ENCODE measurements around the gene MN1. TPM values are rescaled to one million over a fixed set of nuclear protein-coding genes. Genes with fewer than 3 reads are reported as not detected.

Gene MN1
- total RNA-seq (2014; rRNA removed), result 0.11 and 0.51 TPM in 2 replicates
- 0.80 TPM for polyA plus RNA-seq (2012)

DNA sequence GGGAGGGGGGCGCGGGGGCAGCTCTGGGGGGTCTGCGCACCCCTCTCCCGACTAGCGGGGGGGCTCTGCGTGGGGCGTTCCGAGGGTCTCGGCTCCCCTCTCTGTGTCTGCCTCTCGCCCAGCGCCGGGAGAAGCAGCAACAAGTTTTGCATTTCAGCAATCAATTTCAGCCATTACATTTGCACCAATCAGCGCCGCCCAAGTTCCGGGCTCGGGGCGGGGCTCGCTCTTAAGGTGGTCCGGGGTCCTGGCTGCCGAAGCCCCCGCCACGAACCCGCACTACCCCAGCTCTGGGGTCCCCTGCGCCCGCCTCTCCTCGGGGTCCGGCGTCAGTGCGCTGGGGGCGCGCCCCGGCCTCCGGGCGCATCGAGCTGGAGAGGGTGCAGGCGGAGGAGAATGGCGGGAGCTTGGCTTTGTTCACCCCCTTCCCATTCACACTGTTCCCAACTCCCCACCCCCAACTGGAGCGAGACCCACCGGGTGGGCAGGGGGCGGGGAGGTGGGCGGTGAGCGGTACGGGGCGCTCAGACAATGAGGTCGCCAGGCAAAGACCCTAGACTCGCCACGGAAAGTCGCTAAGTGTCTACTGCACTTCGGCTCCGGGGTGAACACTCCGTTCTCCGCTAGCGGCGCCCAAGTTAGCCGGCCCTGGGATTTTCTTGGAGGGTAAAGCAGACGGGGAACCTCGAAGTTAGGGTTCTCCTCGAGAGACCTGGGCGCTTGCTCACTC lies at the start of gene MN1:
Gene MN1 (minus strand): TSS at position 141 of the 730 bp plus-strand sequence. CDS start 1,213 bp downstream, outside the sequence.
- DNase-seq (ENCODE audit: low read depth), result peak; percentile 22

DNA sequence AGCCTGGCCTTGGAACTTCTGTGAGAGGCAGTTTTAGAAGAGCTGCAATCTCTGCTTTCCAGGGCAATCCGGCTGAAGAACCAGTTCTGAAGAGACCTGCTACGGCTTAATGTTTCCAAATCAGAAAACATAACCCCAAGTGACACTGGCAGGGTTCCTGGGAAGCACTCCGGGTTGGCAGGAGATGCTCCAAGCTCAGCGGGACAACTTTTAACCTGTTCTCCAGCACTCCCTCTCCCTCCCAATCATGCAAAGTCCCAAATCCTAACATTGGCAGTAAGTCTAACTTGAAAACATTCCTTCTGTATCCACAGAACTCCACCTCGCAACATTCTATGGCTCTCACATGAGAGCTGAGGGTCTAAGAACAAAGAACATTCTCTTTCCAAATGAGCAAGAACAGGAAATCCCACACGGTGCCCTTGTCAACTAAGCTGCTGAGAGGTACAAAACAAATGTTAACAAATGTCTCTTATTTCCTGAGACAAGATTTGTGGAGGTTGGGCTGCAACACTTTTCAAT lies 48.5 kb upstream of the MN1 start:
- no peak for DNase-seq (ENCODE audit: low read depth)

- DNase-seq (ENCODE audit: low read depth), result no peak
These were observed 46.4 kb upstream of the MN1 start for GRCh38 chr22:27848005-27848404.

- no peak for DNase-seq (ENCODE audit: low read depth)
These were observed 45.4 kb upstream of the MN1 start for GRCh38 chr22:27846910-27847309.

DNA sequence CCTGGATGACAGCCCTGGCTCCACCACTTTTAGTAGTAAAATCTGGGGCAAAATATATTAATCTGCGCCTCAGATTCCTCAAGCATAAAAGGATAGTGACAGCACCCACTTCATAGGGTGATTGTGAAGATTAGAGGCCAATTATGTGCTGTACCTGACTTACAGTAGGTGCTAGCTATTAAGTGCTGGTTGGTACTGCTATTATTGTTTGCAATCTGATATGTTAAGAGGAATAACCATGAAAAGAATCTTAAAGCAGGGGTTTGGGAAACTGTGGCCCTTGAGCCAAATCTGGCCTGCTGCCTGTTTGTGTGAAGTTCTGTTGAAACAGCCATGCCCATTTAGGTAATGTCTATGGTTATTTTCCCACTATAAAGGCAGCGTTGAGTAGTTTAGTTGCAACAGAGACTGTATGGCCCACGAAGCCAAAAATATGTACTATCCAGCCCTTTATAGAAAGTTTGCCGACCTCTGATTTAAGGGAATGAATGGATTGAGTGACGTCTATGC lies 44.7 kb upstream of the MN1 start:
- DNase-seq (ENCODE audit: low read depth), result no peak

DNA sequence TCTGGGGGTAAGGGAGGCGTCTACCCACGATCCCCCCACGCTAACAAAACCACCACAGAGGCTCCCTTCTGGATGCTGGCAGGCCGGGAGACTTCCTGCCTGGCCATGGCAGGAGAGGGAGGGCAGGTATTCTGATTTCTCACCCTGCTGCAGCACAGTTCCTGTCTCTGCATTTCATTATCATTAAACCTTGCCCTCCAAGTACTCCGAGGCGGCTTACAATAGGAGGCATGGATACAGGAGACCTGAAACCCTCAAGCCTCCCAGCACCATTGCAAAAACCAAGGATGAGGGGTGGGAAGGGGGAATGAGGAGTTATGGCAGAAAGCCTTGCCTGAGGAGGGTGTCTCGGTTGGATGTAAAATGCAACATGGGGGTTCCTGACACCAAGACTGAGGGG lies 44.1 kb upstream of the MN1 start:
- no peak for DNase-seq (ENCODE audit: low read depth)

DNA sequence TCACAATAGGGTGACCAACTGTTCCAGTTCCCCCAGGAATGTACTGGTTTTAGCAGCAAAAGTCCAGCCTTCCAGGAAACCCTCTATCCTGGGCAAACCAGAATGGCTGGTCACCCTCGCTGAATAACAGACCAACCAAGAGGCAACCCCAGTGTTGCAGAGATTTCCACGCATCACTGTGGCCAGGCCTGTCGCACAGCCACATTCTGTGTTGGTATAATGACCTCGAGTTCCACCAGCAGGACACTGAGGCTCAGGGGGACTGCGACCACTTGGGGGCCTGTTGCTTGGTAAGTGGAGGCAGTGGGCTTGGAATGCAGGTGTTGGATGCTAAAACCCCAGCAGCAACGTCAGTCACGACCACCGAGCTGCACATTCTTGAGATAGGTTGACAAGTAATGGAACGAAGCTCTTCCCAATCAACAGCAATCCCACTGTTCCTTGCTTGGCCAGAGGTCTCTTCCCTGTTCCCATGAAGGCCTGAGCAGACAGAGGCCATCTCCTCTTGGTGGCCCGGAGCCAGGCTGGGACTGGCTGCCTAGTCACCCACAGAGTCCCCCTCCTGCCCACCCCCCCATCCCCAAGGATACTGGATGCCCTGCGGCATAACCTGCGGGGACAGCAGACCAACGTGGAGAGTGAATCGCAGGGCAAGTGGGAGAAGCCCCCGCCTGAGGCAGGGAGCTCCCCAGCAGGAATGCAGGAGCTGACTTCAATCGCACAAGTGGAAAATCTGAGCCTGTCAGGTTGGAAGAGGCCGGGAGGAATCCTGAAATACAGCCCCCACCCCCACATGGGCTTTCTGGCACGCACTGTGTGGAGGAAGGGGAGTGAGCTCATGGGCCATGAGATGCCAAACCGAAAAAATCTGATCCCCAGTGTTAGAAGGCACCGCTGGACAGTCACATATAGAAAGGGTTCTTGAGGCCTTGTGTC lies 43.4 kb upstream of the MN1 start:
- DNase-seq (ENCODE audit: low read depth), result no peak

DNA sequence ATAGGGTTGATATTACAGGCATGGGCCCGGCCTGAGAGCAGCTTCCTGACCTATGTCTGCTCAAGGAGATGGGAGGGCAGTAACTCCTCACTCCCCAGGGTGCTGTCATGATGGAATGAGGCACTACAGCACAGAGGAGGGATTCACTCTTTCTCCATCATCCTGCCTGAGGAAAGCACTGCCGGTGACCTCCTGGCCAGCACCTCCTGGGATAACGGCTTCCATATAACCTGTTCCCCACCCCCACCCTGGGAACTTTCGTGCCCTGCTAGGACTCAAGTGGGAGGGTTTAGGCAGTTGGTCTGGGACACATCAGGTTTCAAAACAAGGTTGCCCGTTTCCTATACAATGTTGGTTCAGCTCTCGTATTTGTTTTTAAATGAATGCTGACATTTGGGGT lies 42.7 kb upstream of the MN1 start:
- no peak for DNase-seq (ENCODE audit: low read depth)

DNA sequence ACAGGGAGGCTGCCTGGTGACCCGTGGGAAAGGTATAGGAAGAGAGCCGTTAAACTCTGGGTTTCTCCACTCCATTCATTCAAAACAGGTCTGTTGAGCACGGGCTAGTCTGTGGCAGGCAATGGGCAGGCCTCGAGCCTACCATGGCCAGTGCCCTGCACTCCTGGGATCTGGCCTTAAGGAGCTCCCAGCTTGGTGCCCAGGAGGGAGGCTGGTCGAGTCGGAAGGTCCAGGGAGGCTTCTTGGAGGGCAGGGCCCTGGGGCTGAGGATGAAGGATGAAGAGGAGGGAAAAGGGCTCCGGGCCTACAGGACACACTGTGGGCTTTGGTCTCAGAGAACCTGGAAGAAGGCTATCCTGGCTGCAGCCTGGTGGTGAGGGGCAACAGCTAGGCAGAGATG lies 41.9 kb upstream of the MN1 start:
- DNase-seq (ENCODE audit: low read depth), result no peak

DNA sequence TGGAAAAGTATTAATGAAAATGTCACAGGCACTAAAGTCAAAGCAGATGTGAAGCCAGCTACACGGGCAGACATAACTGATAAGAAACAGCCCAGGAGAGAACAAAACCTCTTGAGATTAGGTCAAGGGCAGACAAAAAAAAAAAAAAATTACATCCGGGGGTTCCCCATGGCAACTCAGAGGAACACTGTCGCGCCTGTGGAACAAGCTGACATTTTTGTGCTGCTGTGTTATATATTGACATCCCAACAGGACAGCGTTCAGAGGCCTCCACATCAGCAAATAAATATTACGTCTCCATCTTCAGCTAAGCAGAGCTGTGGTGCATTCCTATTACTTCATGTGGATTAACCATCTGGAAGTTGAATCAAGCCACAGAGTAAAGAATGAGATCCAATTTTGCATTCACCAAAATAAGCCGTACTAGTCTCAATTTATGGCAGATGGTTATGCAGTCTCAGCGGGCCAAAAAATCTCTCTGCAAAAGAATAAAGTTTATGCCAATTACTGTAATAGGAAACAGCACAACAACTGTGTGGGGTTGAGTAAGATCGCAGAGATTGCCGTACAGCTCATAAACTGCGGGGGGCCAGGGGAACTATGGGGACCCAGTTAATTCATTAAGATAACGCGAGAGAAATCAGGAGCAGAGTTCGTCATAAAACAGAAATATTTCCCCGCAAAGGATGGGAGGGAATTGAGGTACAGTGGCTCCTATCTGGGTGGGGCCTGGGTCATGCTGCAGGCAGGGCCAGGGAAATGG lies 41.3 kb upstream of the MN1 start:
- no peak for DNase-seq (ENCODE audit: low read depth)

DNA sequence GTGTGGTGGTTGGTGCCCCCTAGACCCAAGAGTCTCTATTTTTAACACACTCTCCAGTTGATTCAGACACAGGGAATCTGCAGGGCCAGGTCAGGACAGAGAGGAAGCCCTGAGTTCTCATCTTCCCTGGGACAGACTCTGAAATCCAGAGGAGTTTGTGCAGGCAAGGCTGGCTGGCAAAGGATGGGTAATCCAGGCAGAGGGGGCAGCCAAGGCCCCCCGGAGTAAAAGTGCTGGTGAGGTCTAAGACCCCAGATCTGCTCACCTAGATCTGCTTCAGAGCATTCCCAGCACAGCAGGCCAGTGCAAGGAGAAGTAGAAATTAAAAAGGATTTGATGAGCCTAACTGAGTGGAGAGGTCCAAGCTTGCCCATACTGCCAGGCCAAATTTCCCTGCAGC lies 40.6 kb upstream of the MN1 start:
- no peak for DNase-seq (ENCODE audit: low read depth)

- DNase-seq (ENCODE audit: low read depth), result no peak
These were observed 38.9 kb upstream of the MN1 start for GRCh38 chr22:27840436-27840835.

DNA sequence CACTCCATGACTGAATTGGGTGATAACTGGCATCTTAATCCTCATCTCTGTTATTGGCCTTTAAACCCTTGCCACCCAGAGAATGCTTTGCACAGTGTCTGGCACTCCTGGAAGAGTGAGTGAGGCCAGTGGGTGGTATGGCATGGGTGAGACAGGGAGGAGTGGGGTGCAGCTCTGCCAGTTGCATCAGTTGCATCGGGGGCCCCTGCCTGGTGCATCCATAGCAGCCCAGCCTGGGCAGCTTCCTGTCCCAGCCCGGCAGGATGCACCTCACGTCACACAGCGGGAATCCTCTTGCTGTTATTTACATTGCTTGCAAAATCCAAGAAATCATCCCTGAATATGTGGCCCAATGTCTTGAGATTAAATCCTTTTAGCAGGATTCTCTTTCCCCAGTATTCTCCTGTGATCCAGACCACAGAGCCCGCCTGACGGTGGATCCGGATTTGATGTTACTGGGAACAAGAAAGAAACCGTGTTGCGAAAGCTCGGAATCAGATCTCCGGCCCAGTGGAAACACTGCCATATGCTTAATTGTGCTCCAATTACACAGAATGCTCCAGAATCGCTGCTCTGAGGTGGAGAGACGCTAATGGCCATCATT lies 37.6 kb upstream of the MN1 start:
- no peak for DNase-seq (ENCODE audit: low read depth)

GRCh38 chr22:27836181-27836580 lies 34.6 kb upstream of the MN1 start:
- no peak for DNase-seq (ENCODE audit: low read depth)

DNA sequence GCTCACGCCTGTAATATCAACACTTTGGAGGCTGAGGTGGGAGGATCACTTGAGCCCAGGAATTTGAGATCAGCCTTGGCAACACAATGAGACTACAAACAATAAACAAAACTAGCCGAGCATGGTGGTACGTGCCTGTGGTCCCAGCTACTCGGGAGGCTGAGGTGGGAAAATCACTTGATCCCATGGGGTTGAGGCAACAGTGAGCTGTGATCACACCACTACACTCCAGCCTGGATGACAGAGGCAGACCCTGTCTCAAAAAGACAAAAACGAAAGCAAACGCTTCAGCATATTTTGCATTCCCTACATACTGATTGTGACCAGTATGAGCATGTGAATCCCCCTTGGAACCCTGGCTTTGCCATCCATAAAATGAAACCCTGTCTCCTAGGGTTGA lies 33.9 kb upstream of the MN1 start:
- no peak for DNase-seq (ENCODE audit: low read depth)

DNA sequence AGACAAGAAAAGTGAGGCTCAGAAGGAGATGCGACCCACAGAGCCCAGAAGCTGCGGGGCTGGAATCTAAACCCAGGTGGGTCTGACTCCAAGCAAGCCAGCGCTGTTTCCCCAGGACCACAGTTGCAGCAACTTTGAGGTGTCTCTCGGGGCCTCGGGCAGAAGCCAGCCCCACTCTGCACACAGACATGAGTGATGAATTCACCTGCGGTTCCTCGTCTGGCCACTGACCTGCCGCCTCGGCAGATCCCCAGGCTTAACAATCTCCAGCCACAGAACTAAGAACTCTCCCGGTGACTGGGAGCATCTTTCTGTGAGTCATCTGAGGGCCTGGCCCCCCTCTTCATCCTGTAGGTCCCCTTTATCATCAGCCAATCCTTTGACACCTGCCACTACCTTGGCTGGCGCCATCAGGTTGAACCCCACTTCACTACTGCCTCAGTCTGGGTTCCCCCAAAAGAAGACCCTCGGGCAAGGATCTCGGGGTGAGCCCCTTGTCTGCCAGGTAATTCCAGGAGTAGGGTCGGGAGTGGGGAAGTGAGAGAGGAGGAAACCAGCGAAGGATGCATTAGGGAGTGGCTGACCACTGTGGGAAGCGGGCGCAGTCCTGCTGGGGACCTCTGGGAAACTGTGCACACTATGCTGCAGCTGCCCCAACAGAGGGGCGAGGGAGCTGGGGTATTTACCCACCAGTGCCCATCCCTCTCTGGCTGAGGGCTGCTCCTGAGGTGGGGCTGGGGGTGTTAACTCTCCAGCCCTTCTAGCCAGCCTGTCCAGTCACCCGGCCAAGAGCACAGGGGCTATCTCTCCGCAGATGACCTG lies 33.0 kb upstream of the MN1 start:
- no peak for DNase-seq (ENCODE audit: low read depth)

GRCh38 chr22:27833803-27834202 lies 32.2 kb upstream of the MN1 start:
- DNase-seq (ENCODE audit: low read depth), result no peak

GRCh38 chr22:27832606-27833005 lies 31.1 kb upstream of the MN1 start:
- no peak for DNase-seq (ENCODE audit: low read depth)

DNA sequence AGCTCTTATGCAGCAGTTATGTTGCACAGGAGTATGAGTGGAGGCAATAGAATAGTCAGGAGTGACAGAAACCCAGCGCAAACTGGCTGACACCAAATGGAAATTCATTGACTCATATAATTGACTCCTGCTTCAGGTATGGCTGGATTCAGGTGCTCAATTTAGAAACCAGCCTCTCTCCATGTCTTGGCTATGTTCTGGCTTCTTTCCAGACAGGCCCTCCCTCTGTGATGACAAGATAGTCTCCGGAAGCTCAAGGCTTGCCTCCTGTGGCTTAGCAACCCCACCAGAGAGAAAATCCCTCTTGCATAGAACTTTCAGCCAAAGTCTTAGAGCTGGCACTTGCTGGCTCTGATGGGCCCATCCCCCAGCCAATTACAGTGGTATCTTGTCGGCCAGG lies 28.1 kb upstream of the MN1 start:
- DNase-seq (ENCODE audit: low read depth), result no peak

All from LHCN-M2 (cell line).